Tibial nerve (tissue), 3 donors: ENCODE measurements around the gene GATC.

Source experiments
- POLR2A ChIP-seq, 2 donors: fragments of 450-650 bp; IDR thresholded peaks; one replicate each; pipeline ENCODE4 v1.6.1; 2017; ENCODE audit warnings: antibody characterized with exemption in 2 of 2, mild to moderate bottlenecking in 2 of 2, moderate library complexity in 2 of 2
- TF ChIP-seq, protein P1 (sequence below), 5 experiments: fragments of 200-600 bp in 3 of 5; fragments of 450-650 bp in 2 of 5; sonication (generic) in 3 of 5; IDR thresholded peaks; one replicate each; pipeline ENCODE4 v1.5.1; 2016 to 2019; ENCODE audit warnings: antibody characterized with exemption in 5 of 5, mild to moderate bottlenecking in 3 of 5, moderate library complexity in 2 of 5

DNA sequence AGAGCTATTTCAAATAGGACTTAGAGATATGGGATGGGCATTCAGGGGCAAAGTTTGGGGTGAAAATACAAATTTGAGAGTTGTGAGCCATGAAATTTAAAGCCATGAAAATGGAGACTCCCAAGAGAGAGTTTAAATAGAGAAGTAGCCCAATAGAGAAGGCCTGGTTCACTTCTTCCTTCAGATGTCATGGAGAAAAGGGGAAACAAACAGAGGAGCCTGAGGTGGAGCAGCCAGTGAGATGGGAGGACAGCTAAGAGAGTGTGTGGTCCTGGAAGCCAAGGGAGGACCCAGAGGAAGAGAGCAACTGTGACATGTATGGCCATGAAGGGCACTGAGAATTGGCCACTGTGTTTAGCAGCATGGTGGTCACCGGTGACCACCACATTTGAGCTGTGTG, 37.4 kb downstream of the GATC start:
- TF ChIP-seq, protein P1, sequence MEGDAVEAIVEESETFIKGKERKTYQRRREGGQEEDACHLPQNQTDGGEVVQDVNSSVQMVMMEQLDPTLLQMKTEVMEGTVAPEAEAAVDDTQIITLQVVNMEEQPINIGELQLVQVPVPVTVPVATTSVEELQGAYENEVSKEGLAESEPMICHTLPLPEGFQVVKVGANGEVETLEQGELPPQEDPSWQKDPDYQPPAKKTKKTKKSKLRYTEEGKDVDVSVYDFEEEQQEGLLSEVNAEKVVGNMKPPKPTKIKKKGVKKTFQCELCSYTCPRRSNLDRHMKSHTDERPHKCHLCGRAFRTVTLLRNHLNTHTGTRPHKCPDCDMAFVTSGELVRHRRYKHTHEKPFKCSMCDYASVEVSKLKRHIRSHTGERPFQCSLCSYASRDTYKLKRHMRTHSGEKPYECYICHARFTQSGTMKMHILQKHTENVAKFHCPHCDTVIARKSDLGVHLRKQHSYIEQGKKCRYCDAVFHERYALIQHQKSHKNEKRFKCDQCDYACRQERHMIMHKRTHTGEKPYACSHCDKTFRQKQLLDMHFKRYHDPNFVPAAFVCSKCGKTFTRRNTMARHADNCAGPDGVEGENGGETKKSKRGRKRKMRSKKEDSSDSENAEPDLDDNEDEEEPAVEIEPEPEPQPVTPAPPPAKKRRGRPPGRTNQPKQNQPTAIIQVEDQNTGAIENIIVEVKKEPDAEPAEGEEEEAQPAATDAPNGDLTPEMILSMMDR (IDR thresholded peaks at IDR 0.05) = no peak
- TF ChIP-seq POLR2A (IDR thresholded peaks at IDR 0.05) = no peak
